Small intestine (tissue), 7 donors: Measurements from ENCODE around the gene RNF157. TPM values are rescaled to one million over a fixed set of nuclear protein-coding genes. Genes with fewer than 3 reads are reported as not detected.
"Not testable (repeated sequence)": the region's sequence is repeated elsewhere in the genome, so short reads cannot be mapped to it uniquely, and the experiment has no call there.

Source experiments
- DNase-seq, 2 donors: peaks; one replicate each; pipeline versions ENCODE4 v3.0.0 to v3.0.0-alpha.2; 2013
- FAIRE-seq: peaks from 2 replicates; lab custom pipeline; 2012; peaks lifted over from hg19 to GRCh38; lab: Jason Lieb, UNC
- H3K27ac ChIP-seq, 3 donors: one replicate each; pipeline ENCODE4 v1.5.1; 2013; ENCODE audit warnings: low read length in 2 of 3, mild to moderate bottlenecking in 2 of 3, control low read depth in 1 of 3, inconsistent platforms in 1 of 3, low read depth in 1 of 3, moderate library complexity in 1 of 3
- H3K27me3 ChIP-seq, 3 donors: one replicate each; pipeline ENCODE4 v1.6.1; 2013; ENCODE audit warnings: low read length in 3 of 3, inconsistent platforms in 1 of 3; ENCODE audit not compliant: control insufficient read depth in 3 of 3, insufficient read depth in 3 of 3
- H3K36me3 ChIP-seq, 3 donors: one replicate each; pipeline ENCODE4 v1.6.1; 2013; ENCODE audit warnings: low read length in 3 of 3, inconsistent platforms in 1 of 3, low read depth in 1 of 3, mild to moderate bottlenecking in 1 of 3, moderate library complexity in 1 of 3; ENCODE audit not compliant: control insufficient read depth in 3 of 3, insufficient read depth in 2 of 3
- H3K4me1 ChIP-seq, 3 donors: one replicate each; pipeline ENCODE4 v1.6.1; 2013; ENCODE audit warnings: low read length in 2 of 3, inconsistent platforms in 1 of 3, low read depth in 1 of 3, mild to moderate bottlenecking in 1 of 3, moderate library complexity in 1 of 3; ENCODE audit not compliant: control insufficient read depth in 3 of 3, insufficient read depth in 2 of 3
- H3K4me3 ChIP-seq, 3 donors: one replicate each; pipeline ENCODE4 v1.5.1; 2013; ENCODE audit warnings: low read length in 3 of 3, control low read depth in 1 of 3, inconsistent platforms in 1 of 3, low read depth in 1 of 3, mild to moderate bottlenecking in 1 of 3, moderate library complexity in 1 of 3
- H3K9me3 ChIP-seq, 2 donors: one replicate each; pipeline ENCODE4 v1.6.1; 2013; ENCODE audit warnings: low read depth in 1 of 2, low read length in 1 of 2; ENCODE audit not compliant: control insufficient read depth in 2 of 2, insufficient read depth in 1 of 2
- WGBS, 3 donors: extraction: QIAGEN DNeasy Blood & Tissue Kit; methylation state at CpG; one replicate each; pipeline ENCODE4 v1.1.7; 2013; 5-methylcytosine and 5-hydroxymethylcytosine counted together
- polyA plus RNA-seq, 4 donors: library from polyadenylated mRNA; stranded (reverse) in 3 of 4; unstranded in 1 of 4; fragments of 200-250 nt in 3 of 4; fragments of 120-200 nt in 1 of 4; gene quantifications; one replicate each; pipeline versions ENCODE4 v1.2.1 to v1.2.3, GENCODE V29; 2013
- donor health status: healthy with polysubstance abuse.
- donor health status: control.
- donor health status: control.
- donor health status: Bipolar disorder and iron deficiency.
- donor health status: healthy.

RNF157 gene
- polyA plus RNA-seq, 4 donors: 13.9 to 30.6 (median 21.6) TPM

DNA sequence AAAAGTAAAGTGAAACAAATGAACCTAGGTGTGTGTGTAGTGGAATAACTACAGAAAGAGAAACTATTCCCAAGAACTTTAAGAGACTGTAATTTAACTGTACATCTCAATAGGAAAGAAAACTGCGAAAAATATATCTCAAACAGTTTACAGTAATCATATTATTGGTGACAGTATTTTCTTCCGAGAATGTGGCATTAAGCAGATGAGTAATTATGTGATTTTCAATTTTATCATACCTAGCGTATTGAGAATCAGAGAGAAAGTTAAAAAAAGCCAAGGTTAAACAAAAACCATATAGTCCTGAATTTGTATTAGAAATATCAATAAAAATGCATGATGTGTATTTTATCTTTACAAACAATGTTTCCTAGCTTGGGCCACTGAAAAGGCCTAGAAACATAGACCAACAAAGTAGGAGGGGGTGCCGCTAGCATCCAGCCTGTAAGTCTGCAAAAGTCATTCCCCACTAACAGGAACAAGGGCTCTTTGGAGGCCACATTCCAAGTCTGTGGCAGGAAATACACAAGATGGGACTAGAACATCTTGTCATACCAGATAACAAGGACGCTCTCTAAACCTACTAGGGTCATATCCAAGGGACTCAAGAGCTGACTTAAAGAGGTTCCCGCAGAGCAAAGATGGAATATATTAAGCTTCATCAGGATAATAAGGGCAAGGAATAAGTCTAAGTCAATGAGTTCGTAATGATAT lies 20.5 kb downstream of the RNF157 start:
- FAIRE-seq: no peak
- no peaks in the 10 kb centered on the region for H3K27me3 ChIP-seq
- H3K27ac ChIP-seq: peak overlapping the region in 1 of 3 donors; percentile 71
- 88 to 89% (median 88%) methylated on average over 7 of the region's 7 CpGs for WGBS, 3 donors
- H3K4me3 ChIP-seq: no peak overlapping the region
- no peaks in the 10 kb centered on the region for H3K9me3 ChIP-seq
- no peaks in the 10 kb centered on the region for H3K36me3 ChIP-seq
- no peak for DNase-seq
- H3K4me1 ChIP-seq: peaks cover 0 to 9% (median 2%) of the 10 kb centered on the region in 3 donors

DNA sequence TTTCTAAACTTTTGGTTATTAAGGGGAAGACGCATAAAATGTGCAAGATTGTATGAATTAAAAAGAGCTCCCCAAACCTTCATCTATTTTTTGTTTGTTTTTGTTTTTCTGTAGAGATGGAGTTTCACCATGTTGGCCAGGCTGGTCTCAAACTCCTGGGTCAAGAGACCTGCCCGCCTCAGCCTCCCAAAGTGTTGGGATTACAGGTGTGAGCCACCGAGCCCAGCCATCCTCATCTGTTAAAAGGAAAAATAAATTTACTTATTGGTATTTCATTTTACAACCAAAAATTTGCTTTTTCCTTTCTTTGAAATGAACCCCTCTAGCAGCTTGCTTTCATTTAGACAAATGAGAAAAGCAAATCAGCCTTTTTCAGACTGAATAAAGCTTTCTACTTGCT lies 23.2 kb downstream of the RNF157 start:
- Histone ChIP-seq H3K4me1 (peaks cover 0 to 9% (median 2%) of the 10 kb centered on the region in 3 donors), H3K27me3 (no peaks in the 10 kb centered on the region), H3K27ac (no peak overlapping the region), H3K4me3 (no peak overlapping the region), H3K9me3 (no peaks in the 10 kb centered on the region), H3K36me3 (no peaks in the 10 kb centered on the region)
- FAIRE-seq: no peak
- WGBS, 3 donors: 93 to 98% (median 96%) methylated on average over 3 of the region's 3 CpGs
- no peak for DNase-seq

DNA sequence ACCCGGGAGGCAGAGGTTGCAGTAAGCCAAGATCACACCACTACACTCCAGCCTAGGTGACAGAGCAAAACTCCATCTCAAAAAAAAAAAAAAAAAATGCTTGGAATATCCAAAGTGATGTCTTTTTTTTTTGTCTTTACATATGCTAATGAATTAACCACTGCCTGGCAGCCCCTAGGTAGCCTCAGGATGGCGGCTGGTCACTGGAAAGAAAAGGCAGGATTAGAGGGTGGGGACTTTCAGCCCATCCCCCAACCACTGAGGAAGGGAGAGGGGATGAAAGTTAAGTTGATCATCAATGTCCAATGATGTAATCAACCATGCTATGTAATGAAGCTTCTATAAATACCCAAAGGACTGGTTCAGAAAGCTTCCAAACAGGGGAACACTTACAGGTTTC lies 26.8 kb downstream of the RNF157 start:
- Histone ChIP-seq H3K4me3 (no peak overlapping the region), H3K36me3 (peaks cover 0 to 3% (median 0%) of the 10 kb centered on the region in 3 donors), H3K4me1 (no peaks in the 10 kb centered on the region), H3K9me3 (no peaks in the 10 kb centered on the region), H3K27ac (no peak overlapping the region), H3K27me3 (no peaks in the 10 kb centered on the region)
- WGBS, 3 donors: 88 to 94% (median 91%) methylated on average over 2 of the region's 2 CpGs
- FAIRE-seq (no peak), DNase-seq (no peak)

DNA sequence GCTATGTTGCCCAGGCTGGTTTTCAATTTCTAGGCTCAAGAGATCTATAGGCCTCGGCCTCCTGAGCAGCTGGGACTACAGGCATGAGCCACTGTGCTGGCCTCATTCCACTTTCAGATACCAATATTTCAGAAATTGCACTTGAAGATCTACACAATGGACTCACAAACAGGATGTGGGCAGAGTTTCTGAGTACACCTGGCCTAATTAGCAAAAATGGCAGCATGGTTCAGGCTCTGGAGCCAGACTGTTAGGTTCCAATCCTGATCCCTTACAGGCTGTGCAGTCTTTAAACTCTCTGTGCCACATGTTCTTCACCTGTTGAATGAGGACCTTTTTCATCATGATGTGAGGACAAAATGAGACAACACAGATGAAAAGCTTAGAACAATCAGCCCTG lies 32.2 kb downstream of the RNF157 start:
- DNase-seq (peak in 1 of 2 donors; percentile 41), FAIRE-seq (no peak)
- Histone ChIP-seq H3K36me3 (peaks cover 2 to 3% (median 3%) of the 10 kb centered on the region in 3 donors), H3K9me3 (no peaks in the 10 kb centered on the region), H3K27ac (peak overlapping the region in 2 of 3 donors; percentile 37 to 45), H3K4me3 (no peak overlapping the region), H3K4me1 (peaks cover 0 to 14% (median 0%) of the 10 kb centered on the region in 3 donors), H3K27me3 (no peaks in the 10 kb centered on the region)
- WGBS, 3 donors: 72 to 81% (median 76%) methylated on average over 1 of the region's 1 CpG

DNA sequence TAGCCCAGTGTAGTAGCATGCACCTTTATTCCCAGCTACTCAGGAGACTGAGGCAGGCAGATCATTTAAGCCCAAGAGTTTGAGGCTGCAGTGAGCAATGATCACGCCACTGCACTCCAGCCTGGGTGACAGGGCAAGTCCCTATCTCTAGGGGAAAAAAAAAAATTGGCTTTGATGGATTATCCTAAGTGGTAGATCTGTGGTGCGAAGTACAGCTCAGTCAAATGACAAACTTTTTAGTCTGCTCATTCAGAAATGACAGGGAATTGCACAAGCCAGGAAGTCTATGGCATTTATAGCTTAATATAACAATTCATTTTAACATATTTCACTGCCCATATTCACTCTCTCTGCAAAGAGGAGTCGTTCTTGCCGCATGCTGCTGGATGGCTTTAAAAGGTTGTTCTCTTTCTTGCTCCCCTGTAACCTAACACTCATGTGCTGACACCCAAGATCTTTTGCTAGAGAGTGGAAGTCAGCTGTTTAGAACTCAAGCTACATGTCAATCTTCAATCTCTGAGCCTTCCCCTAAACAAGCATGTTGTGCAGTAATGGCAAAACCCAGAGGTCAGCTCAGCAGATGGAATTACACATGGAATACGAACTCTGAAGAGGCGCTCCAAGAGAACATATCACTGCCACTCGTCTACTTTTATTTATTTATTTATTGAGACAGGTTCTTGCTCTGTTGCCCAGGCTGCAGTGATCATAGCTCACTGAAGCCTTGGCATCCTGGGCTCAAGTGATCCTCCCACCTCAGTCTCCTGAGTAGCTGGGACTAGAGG lies 32.8 kb downstream of the RNF157 start:
- Histone ChIP-seq H3K4me3 (no peak overlapping the region), H3K4me1 (peaks cover 0 to 14% (median 0%) of the 10 kb centered on the region in 3 donors), H3K9me3 (no peaks in the 10 kb centered on the region), H3K27ac (peak overlapping the region in 2 of 3 donors; percentile 37 to 45), H3K27me3 (no peaks in the 10 kb centered on the region), H3K36me3 (peaks cover 2 to 3% (median 3%) of the 10 kb centered on the region in 3 donors)
- FAIRE-seq (no peak), DNase-seq (peak in 1 of 2 donors; percentile 66)
- 79 to 83% (median 83%) methylated on average over 7 of the region's 7 CpGs for WGBS, 3 donors

DNA sequence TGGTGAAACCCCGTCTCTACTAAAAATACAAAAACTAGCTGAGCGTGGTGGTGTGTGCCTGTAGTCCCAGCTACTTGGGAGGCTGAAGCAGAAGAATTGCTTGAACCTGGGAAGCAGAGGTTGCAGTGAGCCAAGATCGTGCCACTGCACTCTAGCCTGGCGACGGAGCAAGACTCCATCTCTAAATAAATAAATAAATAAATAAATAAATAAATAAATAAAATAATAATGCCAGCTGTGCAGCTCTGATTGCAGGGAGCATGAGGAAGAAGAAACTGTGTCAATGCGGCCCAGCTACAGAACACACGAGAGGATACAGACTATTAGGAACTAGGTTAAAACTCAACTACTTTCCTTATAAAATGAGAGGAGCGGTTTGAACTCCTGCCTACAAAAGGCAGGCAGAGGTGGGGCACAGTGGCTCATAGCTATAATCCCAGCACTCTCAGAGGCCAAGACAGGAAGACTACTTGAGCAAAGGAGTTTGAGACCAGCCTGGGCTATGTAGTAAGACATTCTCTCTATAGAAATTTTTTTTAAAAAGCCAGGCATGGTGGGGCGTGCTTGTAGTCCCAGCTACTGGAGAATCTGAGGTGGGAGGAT lies 34.6 kb downstream of the RNF157 start:
- not testable (repeated sequence) for H3K27ac ChIP-seq, H3K27me3 ChIP-seq, FAIRE-seq, H3K9me3 ChIP-seq, DNase-seq, H3K36me3 ChIP-seq, H3K4me3 ChIP-seq
- peaks cover 0 to 14% (median 0%) of the 10 kb centered on the region in 3 donors for H3K4me1 ChIP-seq
- 93 to 98% (median 95%) methylated on average over 9 of the region's 9 CpGs for WGBS, 3 donors

DNA sequence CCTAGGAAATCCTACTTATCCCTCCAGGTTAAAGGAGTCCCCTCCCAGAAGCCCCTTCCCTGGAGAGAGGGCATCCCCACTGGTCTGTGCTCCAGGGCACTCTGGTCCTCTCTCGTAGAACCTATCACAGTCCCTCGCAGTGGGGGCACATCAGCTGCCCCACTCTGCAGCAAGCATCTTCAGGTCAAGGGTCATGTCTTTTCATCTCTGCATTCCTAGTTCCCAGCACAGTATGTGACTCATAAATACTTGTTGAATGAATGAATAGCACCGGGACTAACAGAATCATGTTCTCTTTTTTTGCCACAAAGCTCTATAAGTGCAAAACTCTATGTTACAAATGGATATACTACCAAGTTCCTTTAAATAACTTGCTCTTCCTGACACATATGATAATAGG lies 36.0 kb downstream of the RNF157 start:
- FAIRE-seq (no peak), DNase-seq (no peak)
- Histone ChIP-seq H3K36me3 (peaks cover 2 to 8% (median 3%) of the 10 kb centered on the region in 3 donors), H3K4me3 (no peak overlapping the region), H3K4me1 (peaks cover 0 to 14% (median 0%) of the 10 kb centered on the region in 3 donors), H3K27ac (no peak overlapping the region), H3K27me3 (no peaks in the 10 kb centered on the region), H3K9me3 (no peaks in the 10 kb centered on the region)
- WGBS, 3 donors: 82 to 85% (median 84%) methylated on average over 3 of the region's 3 CpGs

DNA sequence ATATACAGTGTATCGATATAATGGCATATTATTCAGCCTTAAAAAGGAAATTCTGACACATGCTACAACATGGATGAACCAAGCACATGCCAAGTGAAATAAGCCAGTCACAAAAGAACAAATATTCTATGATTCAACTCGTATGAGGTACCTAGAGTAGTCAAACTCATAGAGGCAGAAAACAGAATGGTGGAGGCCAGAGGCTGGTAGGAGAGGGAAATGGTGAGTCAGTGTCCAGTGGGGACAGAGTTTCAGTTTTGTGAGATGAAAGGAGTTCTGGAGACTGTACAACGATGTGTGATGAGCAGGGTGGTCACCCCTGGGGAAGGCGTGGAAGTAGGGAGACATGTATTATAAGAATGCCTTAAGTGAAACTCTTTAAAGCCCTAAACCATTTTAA lies 39.9 kb downstream of the RNF157 start:
- DNase-seq (no peak), FAIRE-seq (no peak)
- no peaks in the 10 kb centered on the region for H3K9me3 ChIP-seq
- H3K4me1 ChIP-seq: no peaks in the 10 kb centered on the region
- no peak overlapping the region for H3K27ac ChIP-seq
- 82 to 94% (median 90%) methylated on average over 4 of the region's 4 CpGs for WGBS, 3 donors
- H3K36me3 ChIP-seq: peaks cover 0 to 10% (median 8%) of the 10 kb centered on the region in 3 donors
- H3K27me3 ChIP-seq: no peaks in the 10 kb centered on the region
- no peak overlapping the region for H3K4me3 ChIP-seq
